Trophoblast cell (in vitro differentiated cells and primary cell): ENCODE data around the gene PDE6A.

ENCODE experiments used
- DNase-seq, 2 donors: peaks; one replicate each; pipeline ENCODE4 v3.0.0-alpha.2; 2016
- H2AFZ ChIP-seq: 2 replicates; pipeline ENCODE4 v1.6.1; 2013; ENCODE audit warnings: low read length, moderate library complexity, mild to moderate bottlenecking; ENCODE audit not compliant: insufficient read depth, poor library complexity
- H2AK5ac ChIP-seq: 2 replicates; pipeline ENCODE4 v1.6.1; 2013; ENCODE audit warnings: mild to moderate bottlenecking, low read length
- H2BK120ac ChIP-seq: 2 replicates; pipeline ENCODE4 v1.6.1; 2013; ENCODE audit warnings: low read length, mild to moderate bottlenecking, moderate library complexity; ENCODE audit not compliant: insufficient read depth, poor library complexity
- H2BK12ac ChIP-seq: 2 replicates; pipeline ENCODE4 v1.6.1; 2013; ENCODE audit warnings: mild to moderate bottlenecking, low read length, moderate library complexity
- H2BK5ac ChIP-seq: 2 replicates; pipeline ENCODE4 v1.6.1; 2013; ENCODE audit warnings: low read length, low read depth, moderate library complexity, mild to moderate bottlenecking; ENCODE audit not compliant: poor library complexity
- H3K14ac ChIP-seq: 2 replicates; pipeline ENCODE4 v1.6.1; 2013; ENCODE audit warnings: mild to moderate bottlenecking, low read length
- H3K18ac ChIP-seq: 2 replicates; pipeline ENCODE4 v1.6.1; 2013; ENCODE audit warnings: mild to moderate bottlenecking, low read length
- H3K23ac ChIP-seq: 2 replicates; pipeline ENCODE4 v1.6.1; 2013; ENCODE audit warnings: low read length
- H3K27ac ChIP-seq: 2 replicates; pipeline ENCODE4 v1.5.1; 2013; ENCODE audit warnings: low read depth, mild to moderate bottlenecking, inconsistent platforms, low read length, moderate library complexity
- H3K27me3 ChIP-seq: 2 replicates; pipeline ENCODE4 v1.6.1; 2013; ENCODE audit warnings: inconsistent platforms, mild to moderate bottlenecking, low read length, moderate library complexity; ENCODE audit not compliant: insufficient read depth
- H3K36me3 ChIP-seq, 2 experiments: 1 replicate in 1 of 2; 2 replicates in 1 of 2; pipeline ENCODE4 v1.6.1; 2013; ENCODE audit warnings: low read length in 2 of 2, mild to moderate bottlenecking in 2 of 2, moderate library complexity in 1 of 2; ENCODE audit not compliant: insufficient read depth in 2 of 2, control insufficient read depth in 1 of 2
- H3K4ac ChIP-seq: 2 replicates; pipeline ENCODE4 v1.6.1; 2013; ENCODE audit warnings: low read depth, mild to moderate bottlenecking, low read length, moderate library complexity
- H3K4me1 ChIP-seq, 2 experiments: 1 replicate in 1 of 2; 2 replicates in 1 of 2; pipeline ENCODE4 v1.6.1; 2013; ENCODE audit warnings: low read length in 2 of 2, mild to moderate bottlenecking in 2 of 2, moderate library complexity in 1 of 2; ENCODE audit not compliant: insufficient read depth in 2 of 2, control insufficient read depth in 1 of 2
- H3K4me2 ChIP-seq: 2 replicates; pipeline ENCODE4 v1.6.1; 2013; ENCODE audit warnings: inconsistent platforms, mild to moderate bottlenecking, low read length, moderate library complexity
- H3K4me3 ChIP-seq: 2 replicates; pipeline ENCODE4 v1.5.1; 2013; ENCODE audit warnings: mild to moderate bottlenecking, low read depth, low read length, inconsistent platforms
- H3K79me1 ChIP-seq: one replicate; pipeline ENCODE4 v1.6.1; 2013; ENCODE audit warnings: low read length
- H3K79me2 ChIP-seq: 2 replicates; pipeline ENCODE4 v1.6.1; 2013; ENCODE audit warnings: low read length, mild to moderate bottlenecking; ENCODE audit not compliant: control insufficient read depth, insufficient read depth, poor library complexity
- H3K9ac ChIP-seq: 2 replicates; pipeline ENCODE4 v1.6.1; 2013; ENCODE audit warnings: mild to moderate bottlenecking, low read length
- H3K9me3 ChIP-seq: 2 replicates; pipeline ENCODE4 v1.6.1; 2013; ENCODE audit warnings: low read depth, mild to moderate bottlenecking, control low read depth, inconsistent platforms, low read length; ENCODE audit not compliant: insufficient read depth
- H4K12ac ChIP-seq: 2 replicates; pipeline ENCODE4 v1.6.1; 2013; ENCODE audit warnings: low read depth, mild to moderate bottlenecking, low read length, moderate library complexity
- H4K8ac ChIP-seq: 2 replicates; pipeline ENCODE4 v1.6.1; 2013; ENCODE audit warnings: low read depth, mild to moderate bottlenecking, low read length, moderate library complexity
- H4K91ac ChIP-seq: one replicate; pipeline ENCODE4 v1.6.1; 2013; ENCODE audit warnings: low read depth, mild to moderate bottlenecking, low read length, moderate library complexity
- WGBS: extraction: QIAGEN DNeasy Blood & Tissue Kit; methylation state at CpG from one replicate; pipeline ENCODE4 v1.1.7; 2013; ENCODE audit warnings: missing lambda C conversion rate; ENCODE audit not compliant: insufficient read length, insufficient coverage; ENCODE audit errors: extremely low coverage; 5-methylcytosine and 5-hydroxymethylcytosine counted together

Gene PDE6A

GRCh38 chr5:149886692-149887470, 57.7 kb downstream of the PDE6A start:
- no peak overlapping the region for H4K12ac ChIP-seq
- no CpG with 5 or more reads among the region's 6 CpGs for WGBS
- no peak overlapping the region for H2AFZ ChIP-seq
- H3K14ac ChIP-seq: no peak overlapping the region
- H3K4ac ChIP-seq: no peak overlapping the region
- no peaks in the 10 kb centered on the region for H3K27me3 ChIP-seq
- H3K36me3 ChIP-seq: no peaks in the 10 kb centered on the region
- no peak overlapping the region for H3K9ac ChIP-seq
- H3K79me2 ChIP-seq: no peaks in the 10 kb centered on the region
- H3K18ac ChIP-seq: no peak overlapping the region
- peaks cover 2% of the 10 kb centered on the region for H3K9me3 ChIP-seq
- H3K79me1 ChIP-seq: no peaks in the 10 kb centered on the region
- no peak overlapping the region for H3K4me2 ChIP-seq
- no peak overlapping the region for H3K27ac ChIP-seq
- no peak overlapping the region for H4K91ac ChIP-seq
- H3K4me1 ChIP-seq: no peaks in the 10 kb centered on the region
- no peak overlapping the region for H3K4me3 ChIP-seq
- no peak overlapping the region for H2BK120ac ChIP-seq
- no peak overlapping the region for H2BK5ac ChIP-seq
- DNase-seq: no peak
- no peak overlapping the region for H3K23ac ChIP-seq
- H2BK12ac ChIP-seq: no peak overlapping the region
- H4K8ac ChIP-seq: no peak overlapping the region
- H2AK5ac ChIP-seq: no peak overlapping the region

GRCh38 chr5:149886060-149886459, 58.5 kb downstream of the PDE6A start:
- no peak overlapping the region for H2BK12ac ChIP-seq
- H3K36me3 ChIP-seq: no peaks in the 10 kb centered on the region
- H3K4me3 ChIP-seq: no peak overlapping the region
- no peak overlapping the region for H3K14ac ChIP-seq
- no peak overlapping the region for H2BK120ac ChIP-seq
- H3K79me2 ChIP-seq: no peaks in the 10 kb centered on the region
- no peak overlapping the region for H3K23ac ChIP-seq
- peaks cover 2% of the 10 kb centered on the region for H3K9me3 ChIP-seq
- DNase-seq: no peak
- H3K4ac ChIP-seq: no peak overlapping the region
- H4K12ac ChIP-seq: no peak overlapping the region
- H3K27me3 ChIP-seq: no peaks in the 10 kb centered on the region
- H2AFZ ChIP-seq: no peak overlapping the region
- no peak overlapping the region for H2BK5ac ChIP-seq
- WGBS: no CpG with 5 or more reads among the region's 7 CpGs
- H4K91ac ChIP-seq: no peak overlapping the region
- H3K4me2 ChIP-seq: no peak overlapping the region
- H4K8ac ChIP-seq: no peak overlapping the region
- H3K4me1 ChIP-seq: no peaks in the 10 kb centered on the region
- no peak overlapping the region for H2AK5ac ChIP-seq
- no peak overlapping the region for H3K18ac ChIP-seq
- no peak overlapping the region for H3K9ac ChIP-seq
- H3K27ac ChIP-seq: no peak overlapping the region
- H3K79me1 ChIP-seq: no peaks in the 10 kb centered on the region

- Histone ChIP-seq H3K79me2 (no peaks in the 10 kb centered on the region), H3K36me3 (no peaks in the 10 kb centered on the region), H3K9ac (no peak overlapping the region), H3K4me1 (no peaks in the 10 kb centered on the region), H3K27me3 (no peaks in the 10 kb centered on the region), H3K23ac (no peak overlapping the region), H3K79me1 (no peaks in the 10 kb centered on the region), H2BK12ac (no peak overlapping the region), H2BK120ac (no peak overlapping the region), H2AK5ac (no peak overlapping the region), H4K8ac (no peak overlapping the region), H3K18ac (no peak overlapping the region), H3K4me2 (no peak overlapping the region), H4K91ac (no peak overlapping the region), H3K27ac (no peak overlapping the region), H3K9me3 (peaks cover 2% of the 10 kb centered on the region), H2BK5ac (no peak overlapping the region), H3K4ac (no peak overlapping the region), H3K14ac (no peak overlapping the region), H2AFZ (no peak overlapping the region), H3K4me3 (no peak overlapping the region), H4K12ac (no peak overlapping the region)
- DNase-seq: no peak
- no CpG with 5 or more reads among the region's 2 CpGs for WGBS
These were observed 59.1 kb downstream of the PDE6A start for GRCh38 chr5:149885513-149885912.

- Histone ChIP-seq H3K36me3 (no peaks in the 10 kb centered on the region), H2BK5ac (no peak overlapping the region), H3K23ac (no peak overlapping the region), H4K12ac (no peak overlapping the region), H2AK5ac (no peak overlapping the region), H2BK120ac (no peak overlapping the region), H3K4me2 (no peak overlapping the region), H3K27me3 (no peaks in the 10 kb centered on the region), H2BK12ac (no peak overlapping the region), H3K18ac (no peak overlapping the region), H3K9ac (peak overlapping the region; percentile 19), H3K4me3 (no peak overlapping the region), H3K14ac (no peak overlapping the region), H3K9me3 (peaks cover 2% of the 10 kb centered on the region), H3K4ac (no peak overlapping the region), H3K27ac (no peak overlapping the region), H2AFZ (no peak overlapping the region), H4K91ac (no peak overlapping the region), H3K4me1 (no peaks in the 10 kb centered on the region), H3K79me1 (no peaks in the 10 kb centered on the region), H3K79me2 (no peaks in the 10 kb centered on the region), H4K8ac (no peak overlapping the region)
- DNase-seq: no peak
- no CpG with 5 or more reads among the region's 2 CpGs for WGBS
These were observed 61.0 kb downstream of the PDE6A start for GRCh38 chr5:149883550-149883949.
